D721Med (cell line): ENCODE data around the gene CCDC9.

Experiments
- DNase-seq: peaks from one replicate; pipeline ENCODE4 v3.0.0; 2011; ENCODE audit warnings: low spot score; ENCODE audit not compliant: insufficient read length
- FAIRE-seq: peaks from 2 replicates; lab custom pipeline; 2011; peaks lifted over from hg19 to GRCh38; lab: Jason Lieb, UNC
- TF ChIP-seq, protein P1 (sequence below): IDR thresholded peaks from 2 replicates; pipeline ENCODE4 v1.5.1; 2012; ENCODE audit warnings: mild to moderate bottlenecking, control low read depth; ENCODE audit not compliant: insufficient read depth; ENCODE audit errors: missing control alignments

Gene CCDC9

GRCh38 chr19:47309608-47310007 is 53.3 kb downstream of the CCDC9 start, which contains the start of gene C5AR1:
Gene C5AR1, plus strand, starts transcription at chr19:47309861. Its CDS starts 35 bp downstream, at chr19:47309896.
- DNase-seq (no peak), FAIRE-seq (no peak)
- TF ChIP-seq, protein P1, sequence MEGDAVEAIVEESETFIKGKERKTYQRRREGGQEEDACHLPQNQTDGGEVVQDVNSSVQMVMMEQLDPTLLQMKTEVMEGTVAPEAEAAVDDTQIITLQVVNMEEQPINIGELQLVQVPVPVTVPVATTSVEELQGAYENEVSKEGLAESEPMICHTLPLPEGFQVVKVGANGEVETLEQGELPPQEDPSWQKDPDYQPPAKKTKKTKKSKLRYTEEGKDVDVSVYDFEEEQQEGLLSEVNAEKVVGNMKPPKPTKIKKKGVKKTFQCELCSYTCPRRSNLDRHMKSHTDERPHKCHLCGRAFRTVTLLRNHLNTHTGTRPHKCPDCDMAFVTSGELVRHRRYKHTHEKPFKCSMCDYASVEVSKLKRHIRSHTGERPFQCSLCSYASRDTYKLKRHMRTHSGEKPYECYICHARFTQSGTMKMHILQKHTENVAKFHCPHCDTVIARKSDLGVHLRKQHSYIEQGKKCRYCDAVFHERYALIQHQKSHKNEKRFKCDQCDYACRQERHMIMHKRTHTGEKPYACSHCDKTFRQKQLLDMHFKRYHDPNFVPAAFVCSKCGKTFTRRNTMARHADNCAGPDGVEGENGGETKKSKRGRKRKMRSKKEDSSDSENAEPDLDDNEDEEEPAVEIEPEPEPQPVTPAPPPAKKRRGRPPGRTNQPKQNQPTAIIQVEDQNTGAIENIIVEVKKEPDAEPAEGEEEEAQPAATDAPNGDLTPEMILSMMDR = no peak

GRCh38 chr19:47310323-47310722 is 54.0 kb downstream of the CCDC9 start:
- TF ChIP-seq, protein P1 = no peak
- DNase-seq (no peak), FAIRE-seq (no peak)

DNA sequence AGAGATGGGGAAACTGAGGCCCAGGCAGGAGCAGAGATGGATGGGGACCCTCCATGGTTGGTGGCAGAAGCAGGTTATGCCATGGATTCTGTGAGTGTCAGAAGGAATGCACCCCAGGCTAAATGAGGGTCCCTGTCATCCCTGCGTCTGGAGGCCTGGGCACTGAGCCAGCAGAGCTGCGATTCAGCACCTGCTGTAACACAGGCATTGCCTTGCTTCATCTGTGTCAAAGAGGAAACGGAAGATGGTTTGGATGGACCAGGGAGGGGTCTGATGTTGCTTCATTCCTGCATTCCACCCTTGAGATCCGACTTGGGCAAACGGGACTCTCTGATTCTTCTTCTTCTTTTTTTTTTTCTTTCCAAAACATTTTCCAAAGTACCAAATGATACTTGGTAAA is 54.5 kb downstream of the CCDC9 start:
- DNase-seq (no peak), FAIRE-seq (no peak)
- TF ChIP-seq, protein P1 = no peak

DNA sequence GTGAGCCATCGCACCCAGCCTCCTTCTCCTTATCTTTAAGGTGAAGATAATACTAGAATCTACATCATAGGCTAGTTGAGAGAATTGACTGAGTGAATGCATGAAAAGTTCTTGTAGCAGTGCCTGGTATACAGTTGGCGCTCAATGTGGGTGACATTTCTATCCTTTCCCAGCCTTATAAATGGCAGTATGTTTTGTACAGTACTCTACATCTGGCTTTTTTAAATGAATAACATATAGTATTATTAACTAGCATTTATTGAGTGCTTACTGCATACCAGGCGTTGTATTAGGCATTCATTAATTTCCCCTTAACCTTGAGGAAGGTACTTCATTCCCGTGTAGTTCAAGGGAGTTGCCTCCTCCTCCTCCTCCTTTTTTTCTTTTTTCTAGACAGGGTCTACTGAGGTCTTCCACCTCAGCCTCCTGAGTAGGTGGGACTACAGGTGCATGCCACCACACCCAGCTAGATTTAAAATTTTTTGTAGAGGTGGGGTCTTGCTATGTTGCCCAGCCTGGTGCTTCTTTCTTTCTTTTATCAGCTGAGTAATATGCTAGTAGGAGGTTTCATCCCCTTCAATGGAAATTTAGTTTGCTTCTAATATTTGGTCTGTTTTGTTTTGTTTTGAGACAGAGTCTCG is 56.2 kb downstream of the CCDC9 start:
- no peak for DNase-seq
- FAIRE-seq = no peak
- TF ChIP-seq, protein P1 = no peak

DNA sequence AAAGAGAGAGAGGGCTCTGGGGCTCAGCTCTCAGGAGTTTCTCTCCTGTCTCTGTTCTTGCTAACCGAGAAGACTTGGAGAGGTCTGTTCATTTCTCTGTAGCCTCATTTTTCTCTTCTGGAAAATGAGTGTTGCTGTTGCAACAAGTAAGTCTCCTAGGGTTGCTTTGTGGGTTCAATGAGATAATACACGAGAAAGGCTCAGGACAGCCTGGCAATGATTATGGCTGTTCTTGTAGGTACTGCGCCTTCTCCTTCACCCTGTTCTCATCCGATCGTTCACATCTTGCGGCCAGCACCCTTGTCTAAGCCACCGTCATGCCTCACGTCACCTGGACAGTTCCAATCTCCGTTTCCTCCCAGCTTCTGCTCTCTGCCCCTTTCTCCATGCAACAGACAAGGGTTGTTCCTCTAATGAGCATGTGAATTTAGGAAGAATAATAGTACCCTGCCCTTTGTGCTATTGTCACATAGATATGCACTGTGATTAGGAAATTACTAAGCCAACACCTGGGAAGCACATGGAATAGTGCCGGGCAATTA is 57.5 kb downstream of the CCDC9 start:
- DNase-seq (no peak), FAIRE-seq (no peak)
- TF ChIP-seq, protein P1 = no peak

DNA sequence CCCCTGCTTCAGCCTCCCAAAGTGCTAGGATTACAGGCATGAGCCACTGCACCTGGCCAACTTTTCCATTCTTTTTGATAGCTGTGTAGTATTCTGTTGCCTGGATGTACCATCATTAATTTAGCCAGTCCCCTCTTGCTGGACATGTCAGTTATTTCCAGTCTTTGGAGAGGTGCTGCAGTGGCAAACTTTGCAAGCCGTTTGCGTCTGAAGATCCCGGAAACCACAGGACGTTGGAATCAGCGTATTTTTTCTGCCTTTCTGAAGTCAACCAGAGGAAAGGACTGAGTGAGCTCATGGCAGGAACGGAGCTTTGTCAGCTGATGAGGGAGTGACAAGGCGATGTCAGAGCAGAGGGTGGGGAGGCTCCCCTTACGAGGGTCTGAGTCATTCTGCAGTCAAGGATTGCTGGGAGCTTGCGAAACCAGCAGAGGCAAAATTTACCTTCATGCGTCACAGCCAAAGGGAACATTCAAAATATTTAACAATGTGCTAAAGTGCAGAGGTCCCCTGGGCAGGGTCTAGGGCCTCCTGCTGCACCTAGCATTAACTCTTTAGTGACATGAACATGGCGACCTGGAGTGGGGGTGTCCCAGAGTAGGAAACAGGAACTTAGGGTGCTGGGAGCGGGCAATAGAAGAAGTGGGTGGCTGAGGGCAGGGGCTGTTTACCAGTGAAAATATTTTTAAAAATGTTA is 58.9 kb downstream of the CCDC9 start:
- FAIRE-seq (no peak), DNase-seq (no peak)
- TF ChIP-seq, protein P1 = no peak
